Uterus (tissue), 4 donors: Measurements from ENCODE around the gene LPAR1. TPM values are rescaled to one million over a fixed set of nuclear protein-coding genes. Genes with fewer than 3 reads are reported as not detected.

Experiments
- DNase-seq, 2 donors: peaks; one replicate each; pipeline ENCODE4 v3.0.0-alpha.2; 2019 to 2020
- H3K27ac ChIP-seq, 2 donors: fragments of 200-600 bp; sonication (generic); 1 replicate in 1 of 2; 2 replicates in 1 of 2; pipeline ENCODE4 v1.5.1; 2016 to 2018
- H3K27me3 ChIP-seq, 2 donors: fragments of 200-600 bp; sonication (generic); one replicate each; pipeline ENCODE4 v1.5.1; 2018 to 2019; ENCODE audit warnings: control low read depth in 1 of 2
- H3K36me3 ChIP-seq, 2 donors: fragments of 200-600 bp; sonication (generic); one replicate each; pipeline ENCODE4 v1.5.1; 2019; ENCODE audit warnings: control low read depth in 1 of 2
- H3K4me1 ChIP-seq, 2 donors: fragments of 200-600 bp; sonication (generic); one replicate each; pipeline ENCODE4 v1.5.1; 2018 to 2019; ENCODE audit warnings: control low read depth in 1 of 2
- H3K4me3 ChIP-seq, 2 donors: fragments of 200-600 bp; sonication (generic); 1 replicate in 1 of 2; 2 replicates in 1 of 2; pipeline ENCODE4 v1.5.1; 2018 to 2019; ENCODE audit warnings: mild to moderate bottlenecking in 1 of 2
- H3K9me3 ChIP-seq, 2 donors: fragments of 200-600 bp; sonication (generic); one replicate each; pipeline ENCODE4 v1.5.1; 2019; ENCODE audit warnings: control low read depth in 1 of 2
- POLR2A ChIP-seq, 2 donors: fragments of 450-650 bp; IDR thresholded peaks; one replicate each; pipeline ENCODE4 v1.6.1; 2016; ENCODE audit warnings: antibody characterized with exemption in 2 of 2, mild to moderate bottlenecking in 1 of 2, moderate library complexity in 1 of 2
- intact Hi-C: fragments of 100-400 bp; cut with DNase I; formaldehyde crosslinking; loops from one replicate; pipeline ENCODE4 v1.15.1; 2023; ENCODE audit warnings: low total_unique reads
- total RNA-seq, 4 donors: library from RNA; depleted of rRNA in 3 of 4; stranded (reverse); fragments of >200 nt in 3 of 4; gene quantifications; one replicate each; pipeline versions ENCODE4 v1.1.0 to v1.2.4, GENCODE V29; 2014 to 2023
- TF ChIP-seq, protein P1 (sequence below), 4 experiments: fragments of 200-600 bp in 2 of 4; fragments of 450-650 bp in 2 of 4; sonication (generic) in 2 of 4; IDR thresholded peaks; one replicate each; pipeline ENCODE4 v1.5.1; 2016 to 2019; ENCODE audit warnings: antibody characterized with exemption in 4 of 4, mild to moderate bottlenecking in 2 of 4, moderate library complexity in 1 of 4
- donor health status: DM: yes; HTN: yes; CAD: no.

The LPAR1 gene
- total RNA-seq, 4 donors from 2014 or later, result 12.3 to 68.0 (median 51.0) TPM

- no peak overlapping the region for H3K4me3 ChIP-seq
- TF ChIP-seq, protein P1, sequence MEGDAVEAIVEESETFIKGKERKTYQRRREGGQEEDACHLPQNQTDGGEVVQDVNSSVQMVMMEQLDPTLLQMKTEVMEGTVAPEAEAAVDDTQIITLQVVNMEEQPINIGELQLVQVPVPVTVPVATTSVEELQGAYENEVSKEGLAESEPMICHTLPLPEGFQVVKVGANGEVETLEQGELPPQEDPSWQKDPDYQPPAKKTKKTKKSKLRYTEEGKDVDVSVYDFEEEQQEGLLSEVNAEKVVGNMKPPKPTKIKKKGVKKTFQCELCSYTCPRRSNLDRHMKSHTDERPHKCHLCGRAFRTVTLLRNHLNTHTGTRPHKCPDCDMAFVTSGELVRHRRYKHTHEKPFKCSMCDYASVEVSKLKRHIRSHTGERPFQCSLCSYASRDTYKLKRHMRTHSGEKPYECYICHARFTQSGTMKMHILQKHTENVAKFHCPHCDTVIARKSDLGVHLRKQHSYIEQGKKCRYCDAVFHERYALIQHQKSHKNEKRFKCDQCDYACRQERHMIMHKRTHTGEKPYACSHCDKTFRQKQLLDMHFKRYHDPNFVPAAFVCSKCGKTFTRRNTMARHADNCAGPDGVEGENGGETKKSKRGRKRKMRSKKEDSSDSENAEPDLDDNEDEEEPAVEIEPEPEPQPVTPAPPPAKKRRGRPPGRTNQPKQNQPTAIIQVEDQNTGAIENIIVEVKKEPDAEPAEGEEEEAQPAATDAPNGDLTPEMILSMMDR (IDR thresholded peaks at IDR 0.05), result no peak
- TF ChIP-seq POLR2A (IDR thresholded peaks at IDR 0.05), result no peak
- intact Hi-C loops, result no loop called here
- no peaks in the 10 kb centered on the region for H3K27me3 ChIP-seq
- no peaks in the 10 kb centered on the region for H3K4me1 ChIP-seq
- no peak overlapping the region for H3K27ac ChIP-seq
- H3K9me3 ChIP-seq, result no peaks in the 10 kb centered on the region
- no peak for DNase-seq
- H3K36me3 ChIP-seq, result no peaks in the 10 kb centered on the region
These were observed 116.6 kb downstream of the LPAR1 start for GRCh38 chr9:110921705-110922104.

DNA sequence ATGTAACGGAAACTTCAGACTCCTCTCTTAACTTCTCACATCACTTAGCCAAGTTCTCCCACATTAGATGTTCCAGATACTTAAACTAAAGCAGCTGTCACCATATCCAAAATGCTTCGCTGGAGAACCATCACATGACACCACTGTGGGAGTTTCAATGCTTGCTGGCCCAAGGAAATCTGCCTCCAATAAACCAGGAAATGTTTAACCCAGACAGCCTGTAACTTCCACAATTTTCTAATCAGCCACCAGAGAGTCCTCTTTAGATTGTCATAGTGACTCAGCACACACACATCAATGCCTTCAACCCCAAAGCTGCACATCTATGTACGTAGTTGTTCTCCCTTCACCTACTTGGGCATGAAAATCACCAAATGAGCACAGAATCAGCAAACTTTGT lies 118.7 kb downstream of the LPAR1 start:
- H3K4me1 ChIP-seq, result no peaks in the 10 kb centered on the region
- H3K36me3 ChIP-seq, result no peaks in the 10 kb centered on the region
- H3K27ac ChIP-seq, result peak overlapping the region in 1 of 2 donors; percentile 38

DNA sequence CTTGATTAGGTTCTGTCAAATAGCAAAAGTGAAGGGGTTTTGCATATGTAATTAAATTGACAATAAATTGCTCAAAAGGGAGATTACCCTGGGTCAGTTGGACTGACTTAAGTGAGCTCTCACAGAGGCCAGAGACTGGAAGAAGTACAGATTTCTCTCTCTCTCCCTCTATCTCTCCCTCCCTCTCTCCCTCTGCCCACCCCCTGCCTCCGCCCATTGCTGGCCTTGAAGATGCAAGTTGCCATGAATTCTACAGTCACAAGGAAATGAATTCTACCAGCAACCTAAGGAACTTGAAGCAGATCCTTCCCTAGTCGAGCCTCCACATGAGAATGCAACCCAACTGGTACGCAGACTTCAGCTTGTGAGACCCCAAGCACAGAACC lies 119.2 kb downstream of the LPAR1 start:
- intact Hi-C loops, result no loop called here
- H3K4me1 ChIP-seq, result no peaks in the 10 kb centered on the region
- DNase-seq, result no peak
- H3K4me3 ChIP-seq, result no peak overlapping the region
- H3K27me3 ChIP-seq, result no peaks in the 10 kb centered on the region
- no peaks in the 10 kb centered on the region for H3K9me3 ChIP-seq
- H3K27ac ChIP-seq, result peak overlapping the region in 1 of 2 donors; percentile 8
- no peaks in the 10 kb centered on the region for H3K36me3 ChIP-seq
- TF ChIP-seq, protein P1 (IDR thresholded peaks at IDR 0.05), result no peak
- no peak for TF ChIP-seq POLR2A (IDR thresholded peaks at IDR 0.05)

More for the DNA sequence above, 118.7 kb downstream of the LPAR1 start:
- no peak for DNase-seq
- Histone ChIP-seq H3K27me3 (no peaks in the 10 kb centered on the region), H3K4me3 (no peak overlapping the region), H3K9me3 (no peaks in the 10 kb centered on the region)
- TF ChIP-seq, protein P1 (IDR thresholded peaks at IDR 0.05), result no peak
- no peak for TF ChIP-seq POLR2A (IDR thresholded peaks at IDR 0.05)
- intact Hi-C loops, result no loop called here

- intact Hi-C loops, result no loop called here
- TF ChIP-seq POLR2A (IDR thresholded peaks at IDR 0.05), result no peak
- TF ChIP-seq, protein P1 (IDR thresholded peaks at IDR 0.05), result no peak
- Histone ChIP-seq H3K27me3 (no peaks in the 10 kb centered on the region), H3K9me3 (no peaks in the 10 kb centered on the region), H3K4me3 (no peak overlapping the region), H3K4me1 (no peaks in the 10 kb centered on the region), H3K36me3 (no peaks in the 10 kb centered on the region), H3K27ac (no peak overlapping the region)
- DNase-seq, result no peak
These were observed 119.8 kb downstream of the LPAR1 start for GRCh38 chr9:110918316-110919049.

DNA sequence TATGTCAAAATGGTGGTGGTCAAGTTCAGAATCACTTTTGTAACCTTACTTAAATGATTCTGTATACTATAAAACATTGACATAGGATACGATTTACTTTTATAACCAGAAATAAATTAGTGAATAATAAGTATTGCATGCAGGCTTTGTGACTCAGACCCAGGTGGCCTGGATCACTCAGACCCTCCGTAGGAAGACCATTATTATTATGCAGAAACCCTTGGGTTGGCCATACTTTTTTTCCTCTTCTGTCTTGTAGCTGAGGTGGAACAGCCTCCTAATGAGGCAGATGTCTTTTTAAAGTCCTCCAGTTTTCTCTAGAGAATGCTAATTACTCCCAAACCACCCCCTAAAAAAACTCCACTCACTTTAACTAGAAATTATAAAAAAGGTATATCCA lies 121.9 kb downstream of the LPAR1 start:
- DNase-seq, result no peak
- TF ChIP-seq, protein P1 (IDR thresholded peaks at IDR 0.05), result no peak
- TF ChIP-seq POLR2A (IDR thresholded peaks at IDR 0.05), result no peak
- intact Hi-C loops, result no loop called here
- Histone ChIP-seq H3K27me3 (no peaks in the 10 kb centered on the region), H3K4me1 (no peaks in the 10 kb centered on the region), H3K9me3 (no peaks in the 10 kb centered on the region), H3K4me3 (no peak overlapping the region), H3K36me3 (no peaks in the 10 kb centered on the region), H3K27ac (no peak overlapping the region)
